Astrocyte of the cerebellum (primary cell): ENCODE data around the gene MAG.

Experiments used
- DNase-seq: peaks from one replicate; pipeline ENCODE4 v3.0.0-alpha.2; 2011; ENCODE audit warnings: low read depth
- H3K4me3 ChIP-seq: 2 replicates; pipeline ENCODE4 v1.5.1; 2011; ENCODE audit warnings: mild to moderate bottlenecking, low read depth, low read length, moderate library complexity
- CTCF ChIP-seq: IDR thresholded peaks from 2 replicates; pipeline ENCODE4 v1.5.1; 2012; ENCODE audit warnings: low read length, low read depth, moderate library complexity, mild to moderate bottlenecking; ENCODE audit errors: missing control alignments
- in situ Hi-C: cut with HindIII; loops from 2 replicates; pipeline ENCODE4 v1.10.0; 2017; ENCODE audit warnings: low sequenced_read_pairs

Gene MAG

GRCh38 chr19:35336166-35336955 lies 44.4 kb downstream of the MAG start:
- no peak for DNase-seq
- in situ Hi-C loops, result no loop called here
- no peak overlapping the region for H3K4me3 ChIP-seq
- no peak for TF ChIP-seq CTCF

GRCh38 chr19:35337097-35337983 lies 45.4 kb downstream of the MAG start:
- in situ Hi-C loops, result no loop called here
- TF ChIP-seq CTCF, result no peak
- no peak for DNase-seq
- H3K4me3 ChIP-seq, result no peak overlapping the region

- TF ChIP-seq CTCF, result no peak
- in situ Hi-C loops, result no loop called here
- no peak overlapping the region for H3K4me3 ChIP-seq
- DNase-seq, result no peak
Measured at GRCh38 chr19:35337984-35338296, 46.0 kb downstream of the MAG start.

GRCh38 chr19:35340431-35340830 lies 48.5 kb downstream of the MAG start:
- in situ Hi-C loops, result no loop called here
- TF ChIP-seq CTCF, result no peak
- no peak overlapping the region for H3K4me3 ChIP-seq
- DNase-seq, result no peak

GRCh38 chr19:35341006-35341405 lies 49.0 kb downstream of the MAG start:
- in situ Hi-C loops, result no loop called here
- H3K4me3 ChIP-seq, result no peak overlapping the region
- TF ChIP-seq CTCF, result no peak
- no peak for DNase-seq

- H3K4me3 ChIP-seq, result no peak overlapping the region
- in situ Hi-C loops, result no loop called here
- no peak for TF ChIP-seq CTCF
- no peak for DNase-seq
Measured at GRCh38 chr19:35341565-35342225, 49.7 kb downstream of the MAG start.
